ENCODE data around the gene CLK1.

GRCh38 chr2:200814276-200814815, 50.1 kb downstream of the CLK1 start:
- TF ChIP-seq POLR2A (IDR thresholded peaks at IDR 0.05; ENCODE audit: low read length) (no peak), GATA1 (IDR thresholded peaks at IDR 0.05; ENCODE audit: low read depth, low read length) (no peak)

Measured in erythroblast (primary cell).